ENCODE measurements around the gene NCR3LG1.

DNA sequence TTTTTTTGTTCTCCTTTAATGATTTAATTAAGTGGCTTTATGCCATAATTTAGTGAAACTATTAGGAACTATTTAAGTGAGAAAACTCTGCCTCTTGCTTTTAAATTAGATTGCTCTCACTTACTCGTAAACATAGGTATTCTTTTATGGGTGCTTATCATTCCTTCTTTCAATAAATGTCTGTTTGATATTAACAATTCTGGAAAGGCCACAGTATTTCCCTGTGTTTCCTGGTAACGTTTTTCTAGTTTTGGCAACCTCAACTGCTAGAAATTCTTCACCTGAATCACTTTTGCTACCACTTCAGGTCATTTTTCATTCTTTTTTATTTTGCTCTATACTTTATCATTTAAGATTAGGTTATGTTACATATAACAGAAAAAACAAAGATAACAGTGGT is 19.9 kb upstream of the NCR3LG1 start:
- TF ChIP-seq, protein P1, sequence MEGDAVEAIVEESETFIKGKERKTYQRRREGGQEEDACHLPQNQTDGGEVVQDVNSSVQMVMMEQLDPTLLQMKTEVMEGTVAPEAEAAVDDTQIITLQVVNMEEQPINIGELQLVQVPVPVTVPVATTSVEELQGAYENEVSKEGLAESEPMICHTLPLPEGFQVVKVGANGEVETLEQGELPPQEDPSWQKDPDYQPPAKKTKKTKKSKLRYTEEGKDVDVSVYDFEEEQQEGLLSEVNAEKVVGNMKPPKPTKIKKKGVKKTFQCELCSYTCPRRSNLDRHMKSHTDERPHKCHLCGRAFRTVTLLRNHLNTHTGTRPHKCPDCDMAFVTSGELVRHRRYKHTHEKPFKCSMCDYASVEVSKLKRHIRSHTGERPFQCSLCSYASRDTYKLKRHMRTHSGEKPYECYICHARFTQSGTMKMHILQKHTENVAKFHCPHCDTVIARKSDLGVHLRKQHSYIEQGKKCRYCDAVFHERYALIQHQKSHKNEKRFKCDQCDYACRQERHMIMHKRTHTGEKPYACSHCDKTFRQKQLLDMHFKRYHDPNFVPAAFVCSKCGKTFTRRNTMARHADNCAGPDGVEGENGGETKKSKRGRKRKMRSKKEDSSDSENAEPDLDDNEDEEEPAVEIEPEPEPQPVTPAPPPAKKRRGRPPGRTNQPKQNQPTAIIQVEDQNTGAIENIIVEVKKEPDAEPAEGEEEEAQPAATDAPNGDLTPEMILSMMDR (IDR thresholded peaks at IDR 0.05; ENCODE audit: insufficient read depth, low read length): no peak
- TF ChIP-seq GABPA (IDR thresholded peaks at IDR 0.05; ENCODE audit: low read depth) (no peak), REST (IDR thresholded peaks at IDR 0.05; ENCODE audit: insufficient replicate concordance, low read depth) (no peak), POLR2AphosphoS5 (IDR thresholded peaks at IDR 0.05; ENCODE audit: low read depth) (no peak)
